ENCODE measurements around the gene RARA.

DNA sequence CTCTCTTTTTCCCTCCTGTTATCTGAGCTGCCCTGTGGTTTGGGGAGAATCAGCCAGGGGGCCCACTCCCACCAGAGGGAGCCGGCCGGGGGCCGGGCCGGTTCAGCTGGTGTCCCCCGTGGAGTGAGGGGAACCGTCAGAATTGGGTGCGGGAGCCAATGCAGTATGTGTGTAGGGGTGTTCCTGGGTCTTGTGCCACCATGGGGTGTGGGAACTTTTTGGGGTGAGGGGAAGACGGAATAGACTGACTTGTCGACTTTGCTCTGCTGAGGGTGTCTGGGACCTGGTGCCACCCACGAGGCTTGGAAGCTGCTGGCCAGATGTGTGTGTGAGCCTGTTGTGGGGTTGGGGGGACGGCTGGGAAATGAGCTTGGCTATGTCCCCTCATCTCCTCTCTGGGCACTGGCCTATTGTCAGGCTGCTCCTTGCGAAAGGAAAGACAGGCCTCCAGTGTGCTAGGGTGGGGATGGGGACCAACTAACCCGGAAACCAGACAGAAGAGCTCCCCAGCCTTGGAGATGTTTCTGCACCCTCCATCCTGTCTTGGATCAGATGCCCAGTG lies 9.9 kb downstream of the RARA start:
- TF ChIP-seq, protein P1, sequence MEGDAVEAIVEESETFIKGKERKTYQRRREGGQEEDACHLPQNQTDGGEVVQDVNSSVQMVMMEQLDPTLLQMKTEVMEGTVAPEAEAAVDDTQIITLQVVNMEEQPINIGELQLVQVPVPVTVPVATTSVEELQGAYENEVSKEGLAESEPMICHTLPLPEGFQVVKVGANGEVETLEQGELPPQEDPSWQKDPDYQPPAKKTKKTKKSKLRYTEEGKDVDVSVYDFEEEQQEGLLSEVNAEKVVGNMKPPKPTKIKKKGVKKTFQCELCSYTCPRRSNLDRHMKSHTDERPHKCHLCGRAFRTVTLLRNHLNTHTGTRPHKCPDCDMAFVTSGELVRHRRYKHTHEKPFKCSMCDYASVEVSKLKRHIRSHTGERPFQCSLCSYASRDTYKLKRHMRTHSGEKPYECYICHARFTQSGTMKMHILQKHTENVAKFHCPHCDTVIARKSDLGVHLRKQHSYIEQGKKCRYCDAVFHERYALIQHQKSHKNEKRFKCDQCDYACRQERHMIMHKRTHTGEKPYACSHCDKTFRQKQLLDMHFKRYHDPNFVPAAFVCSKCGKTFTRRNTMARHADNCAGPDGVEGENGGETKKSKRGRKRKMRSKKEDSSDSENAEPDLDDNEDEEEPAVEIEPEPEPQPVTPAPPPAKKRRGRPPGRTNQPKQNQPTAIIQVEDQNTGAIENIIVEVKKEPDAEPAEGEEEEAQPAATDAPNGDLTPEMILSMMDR (conservative IDR thresholded peaks at IDR 0.05; ENCODE audit: low read length) = no peak; the same call in 1 of the 2 replicates
- no peak for TF ChIP-seq EZH2phosphoT487 (IDR thresholded peaks at IDR 0.05; ENCODE audit: borderline replicate concordance)
